ENCODE data around the gene MMP28.

The MMP28 gene

DNA sequence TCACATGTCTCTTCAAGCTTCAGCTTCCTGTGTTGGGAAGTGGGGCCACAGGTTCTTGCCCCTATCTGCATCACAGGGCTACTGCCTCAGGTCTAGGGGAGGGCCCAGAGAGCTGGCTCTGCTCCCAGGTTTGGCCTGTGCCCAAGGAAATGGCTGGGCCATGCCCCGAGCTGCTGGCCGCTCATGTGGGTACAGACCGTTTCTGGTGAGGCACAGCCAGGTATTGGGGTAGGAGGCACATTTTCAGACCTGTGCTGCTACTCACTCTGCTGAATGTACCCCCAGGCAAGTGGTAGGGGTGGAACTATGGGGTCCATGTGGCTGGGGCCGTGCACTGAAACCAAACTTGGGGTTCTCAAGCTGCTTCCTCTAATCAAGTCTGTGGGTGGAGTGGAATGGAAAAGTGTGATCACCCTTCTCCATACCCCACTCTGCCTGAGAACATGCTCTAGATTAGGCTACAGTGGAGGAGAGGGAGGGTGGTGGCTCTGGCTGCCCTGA lies 47.0 kb downstream of the MMP28 start:
- DNase-seq (ENCODE audit: extremely low read depth, low read depth), result no peak
- TF ChIP-seq, protein P1, sequence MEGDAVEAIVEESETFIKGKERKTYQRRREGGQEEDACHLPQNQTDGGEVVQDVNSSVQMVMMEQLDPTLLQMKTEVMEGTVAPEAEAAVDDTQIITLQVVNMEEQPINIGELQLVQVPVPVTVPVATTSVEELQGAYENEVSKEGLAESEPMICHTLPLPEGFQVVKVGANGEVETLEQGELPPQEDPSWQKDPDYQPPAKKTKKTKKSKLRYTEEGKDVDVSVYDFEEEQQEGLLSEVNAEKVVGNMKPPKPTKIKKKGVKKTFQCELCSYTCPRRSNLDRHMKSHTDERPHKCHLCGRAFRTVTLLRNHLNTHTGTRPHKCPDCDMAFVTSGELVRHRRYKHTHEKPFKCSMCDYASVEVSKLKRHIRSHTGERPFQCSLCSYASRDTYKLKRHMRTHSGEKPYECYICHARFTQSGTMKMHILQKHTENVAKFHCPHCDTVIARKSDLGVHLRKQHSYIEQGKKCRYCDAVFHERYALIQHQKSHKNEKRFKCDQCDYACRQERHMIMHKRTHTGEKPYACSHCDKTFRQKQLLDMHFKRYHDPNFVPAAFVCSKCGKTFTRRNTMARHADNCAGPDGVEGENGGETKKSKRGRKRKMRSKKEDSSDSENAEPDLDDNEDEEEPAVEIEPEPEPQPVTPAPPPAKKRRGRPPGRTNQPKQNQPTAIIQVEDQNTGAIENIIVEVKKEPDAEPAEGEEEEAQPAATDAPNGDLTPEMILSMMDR (IDR thresholded peaks at IDR 0.05; ENCODE audit: low read depth, low read length), result no peak

DNA sequence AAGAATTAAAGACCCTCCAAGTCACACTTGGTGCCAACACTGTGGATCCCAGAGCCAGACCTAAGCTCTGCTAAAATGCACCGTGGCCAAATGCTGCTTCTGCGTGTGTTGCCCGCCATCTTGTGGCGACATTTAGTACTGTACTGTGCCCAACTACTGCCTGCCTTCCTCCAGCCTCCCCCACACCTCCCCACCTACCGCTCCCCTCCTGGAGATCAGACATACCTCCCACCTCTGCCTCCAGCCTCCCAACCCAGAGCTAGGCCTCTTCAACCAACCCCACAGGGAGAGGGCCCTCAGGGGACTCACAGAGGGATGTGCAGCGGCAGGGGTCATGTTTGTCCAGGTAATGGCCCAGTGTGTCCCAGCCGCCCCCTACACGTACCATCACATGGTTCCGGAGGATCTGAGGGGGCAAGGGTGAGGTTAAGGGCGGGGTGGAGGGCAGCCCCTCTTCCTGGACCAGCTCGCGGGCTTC lies 47.9 kb downstream of the MMP28 start:
- DNase-seq (ENCODE audit: extremely low read depth, low read depth), result peak; percentile 49
- TF ChIP-seq, protein P1 (IDR thresholded peaks at IDR 0.05; ENCODE audit: low read depth, low read length), result peak; percentile 82

DNA sequence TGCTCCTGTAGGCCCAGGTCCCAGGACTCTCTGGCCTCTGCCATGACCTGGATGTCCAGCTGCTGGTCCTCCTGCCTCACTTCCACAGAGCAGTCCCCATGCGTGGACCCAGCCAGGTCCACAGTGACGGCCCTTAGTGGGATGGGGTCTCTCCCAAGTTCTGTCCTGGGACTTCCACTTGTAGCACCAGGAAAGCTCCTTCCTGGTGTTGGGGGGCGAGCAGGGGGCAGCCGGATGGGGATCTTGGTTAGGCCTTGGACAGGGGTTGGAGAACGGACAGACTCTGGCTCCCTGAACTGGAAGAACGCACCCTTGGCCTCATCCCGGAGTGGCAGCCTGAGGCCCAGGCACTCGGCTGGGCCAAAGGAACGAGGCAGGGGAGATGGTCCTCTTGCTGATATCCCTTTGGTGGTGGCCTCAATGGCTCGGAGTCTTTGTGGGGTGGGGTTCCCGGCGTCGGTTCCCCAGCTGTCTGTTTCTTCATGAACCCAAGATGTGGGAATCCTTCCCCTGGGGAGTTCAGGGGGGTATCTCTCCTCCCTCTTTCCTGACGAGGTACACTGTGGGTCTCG lies 49.6 kb downstream of the MMP28 start:
- DNase-seq (ENCODE audit: extremely low read depth, low read depth), result no peak

DNA sequence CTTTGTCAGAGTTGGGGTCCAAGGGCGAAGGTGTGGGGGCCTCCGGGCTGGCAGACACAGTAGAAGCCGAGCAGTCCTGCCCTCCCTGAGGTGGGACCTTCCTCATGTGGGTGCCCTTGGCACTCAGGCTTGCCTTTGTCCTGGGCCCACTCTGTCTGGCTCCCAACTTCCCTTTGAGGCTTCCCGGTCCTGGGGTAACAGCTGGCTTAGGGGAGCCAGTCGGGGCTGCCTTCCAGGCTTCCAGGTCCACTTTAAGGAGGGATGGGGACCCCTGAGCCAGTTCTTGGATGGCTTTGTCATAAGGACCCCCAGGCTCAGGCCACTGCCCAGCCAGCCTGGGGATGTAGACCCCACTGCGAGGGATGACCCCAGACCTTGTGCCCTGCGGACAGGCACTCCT lies 50.2 kb downstream of the MMP28 start:
- TF ChIP-seq, protein P1 (IDR thresholded peaks at IDR 0.05; ENCODE audit: low read depth, low read length), result no peak
- no peak for DNase-seq (ENCODE audit: extremely low read depth, low read depth)

More for the DNA sequence above, 49.6 kb downstream of the MMP28 start:
- TF ChIP-seq, protein P1 (IDR thresholded peaks at IDR 0.05; ENCODE audit: low read depth, low read length), result no peak

DNA sequence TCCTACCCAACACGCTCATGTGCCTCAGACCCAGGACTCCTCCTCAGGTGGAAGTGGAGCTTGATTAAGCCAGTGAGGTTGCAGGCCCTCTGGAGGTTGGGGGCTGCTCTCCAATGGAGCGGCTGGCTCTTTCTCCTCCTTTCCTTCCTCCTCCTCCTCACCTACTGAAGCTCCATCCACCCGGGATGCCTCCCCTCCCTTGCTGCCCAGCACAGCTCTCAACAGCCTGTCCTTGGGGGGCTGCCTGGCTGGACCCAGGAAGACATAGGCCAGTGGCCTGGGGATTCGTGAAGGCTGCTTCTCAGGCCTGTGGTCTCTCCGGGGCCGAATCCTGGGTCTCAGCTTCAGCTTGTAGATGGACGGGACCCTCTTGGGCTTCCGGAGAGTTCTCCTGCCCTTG lies 50.6 kb downstream of the MMP28 start:
- no peak for DNase-seq (ENCODE audit: extremely low read depth, low read depth)
- TF ChIP-seq, protein P1 (IDR thresholded peaks at IDR 0.05; ENCODE audit: low read depth, low read length), result no peak

DNA sequence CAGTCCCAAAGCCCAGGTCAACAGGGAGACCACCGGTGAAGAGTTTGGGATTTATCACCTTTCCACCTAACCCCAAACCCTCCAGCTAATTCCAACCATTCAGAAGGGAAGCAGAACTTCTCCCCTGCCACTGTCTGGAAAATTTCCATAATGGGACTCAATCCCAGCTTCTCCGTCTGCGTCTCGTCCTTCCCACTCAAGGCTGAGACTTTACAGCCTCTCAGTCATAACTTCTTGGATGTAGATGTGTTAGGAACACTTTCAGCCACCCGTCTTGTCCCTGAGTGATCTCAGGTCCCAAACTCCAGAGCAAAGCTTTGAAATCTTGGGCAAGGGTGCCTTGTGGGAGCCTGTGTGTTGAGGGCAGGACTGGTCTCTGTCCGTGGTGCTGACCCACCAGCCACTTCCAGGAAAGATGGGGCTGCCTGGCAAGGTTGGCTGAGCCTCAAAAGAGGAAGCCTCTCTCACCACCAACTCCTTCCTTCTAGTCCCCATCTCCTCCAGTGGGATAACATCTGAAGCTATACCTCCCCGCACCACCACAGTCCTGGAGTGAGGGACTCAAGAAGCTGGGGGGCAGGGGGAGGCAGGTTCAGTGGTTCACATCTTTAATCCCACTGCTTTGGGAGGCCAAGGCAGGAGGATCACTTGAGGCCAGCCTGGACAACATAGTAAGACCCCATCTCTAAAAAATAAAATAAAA lies 51.7 kb downstream of the MMP28 start:
- DNase-seq (ENCODE audit: extremely low read depth, low read depth), result no peak

More for the DNA sequence above, 51.7 kb downstream of the MMP28 start:
- TF ChIP-seq, protein P1 (IDR thresholded peaks at IDR 0.05; ENCODE audit: low read depth, low read length), result no peak
